Astrocyte (in vitro differentiated cells and primary cell): ENCODE measurements around the gene IMPDH1. TPM values are rescaled to one million over a fixed set of nuclear protein-coding genes. Genes with fewer than 3 reads are reported as not detected.

Experiments
- DNase-seq: peaks from one replicate; pipeline ENCODE4 v3.0.0-alpha.2; 2010; ENCODE audit warnings: low read depth
- FAIRE-seq: peaks from 2 replicates; lab custom pipeline; 2011; peaks lifted over from hg19 to GRCh38; lab: Jason Lieb, UNC
- H2AFZ ChIP-seq: 2 replicates; pipeline ENCODE4 v1.6.0; 2012; ENCODE audit warnings: low read depth, low read length, inconsistent platforms
- H3K27ac ChIP-seq: 2 replicates; pipeline ENCODE4 v1.5.1; 2011; ENCODE audit warnings: low read depth, low read length, inconsistent platforms
- H3K27me3 ChIP-seq: 2 replicates; pipeline ENCODE4 v1.6.0; 2011; ENCODE audit warnings: low read length, inconsistent platforms; ENCODE audit not compliant: insufficient read depth
- H3K36me3 ChIP-seq: 2 replicates; pipeline ENCODE4 v1.5.1; 2011; ENCODE audit warnings: low read length, inconsistent platforms; ENCODE audit not compliant: insufficient read depth
- H3K4me1 ChIP-seq: 2 replicates; pipeline ENCODE4 v1.5.1; 2011; ENCODE audit warnings: low read length, inconsistent platforms; ENCODE audit not compliant: insufficient read depth
- H3K4me2 ChIP-seq: 2 replicates; pipeline ENCODE4 v1.6.0; 2012; ENCODE audit warnings: low read length, inconsistent platforms
- H3K4me3 ChIP-seq: 2 replicates; pipeline ENCODE4 v1.5.1; 2011; ENCODE audit warnings: low read depth, mild to moderate bottlenecking, low read length, inconsistent platforms; ENCODE audit not compliant: insufficient read depth
- H3K79me2 ChIP-seq: 2 replicates; pipeline ENCODE4 v1.6.0; 2012; ENCODE audit warnings: mild to moderate bottlenecking, low read length, inconsistent platforms; ENCODE audit not compliant: insufficient read depth
- H3K9ac ChIP-seq: 2 replicates; pipeline ENCODE4 v1.6.0; 2012; ENCODE audit warnings: mild to moderate bottlenecking, low read length, inconsistent platforms
- H3K9me3 ChIP-seq: 2 replicates; pipeline ENCODE4 v1.5.1; 2012; ENCODE audit warnings: low read depth, mild to moderate bottlenecking, low read length, inconsistent platforms; ENCODE audit not compliant: insufficient read depth
- H4K20me1 ChIP-seq: 2 replicates; pipeline ENCODE4 v1.6.0; 2012; ENCODE audit warnings: low read length, inconsistent platforms; ENCODE audit not compliant: insufficient read depth
- H3K27ac Mint-ChIP-seq: one replicate; pipeline ENCODE4 v1.8.0; 2021; ENCODE audit warnings: mild to moderate bottlenecking, mixed read lengths; ENCODE audit not compliant: unreplicated experiment
- H3K27me3 Mint-ChIP-seq: one replicate; pipeline ENCODE4 v1.8.0; 2021; ENCODE audit warnings: low read depth, mixed read lengths; ENCODE audit not compliant: unreplicated experiment
- H3K36me3 Mint-ChIP-seq: one replicate; pipeline ENCODE4 v1.8.0; 2021; ENCODE audit warnings: low read depth, mixed read lengths; ENCODE audit not compliant: unreplicated experiment
- H3K4me1 Mint-ChIP-seq: one replicate; pipeline ENCODE4 v1.8.0; 2021; ENCODE audit warnings: low read depth, mixed read lengths; ENCODE audit not compliant: unreplicated experiment
- H3K4me3 Mint-ChIP-seq: one replicate; pipeline ENCODE4 v1.8.0; 2021; ENCODE audit warnings: mild to moderate bottlenecking, moderate library complexity, mixed read lengths; ENCODE audit not compliant: unreplicated experiment
- H3K9me3 Mint-ChIP-seq: one replicate; pipeline ENCODE4 v1.8.0; 2021; ENCODE audit warnings: mild to moderate bottlenecking, mixed read lengths; ENCODE audit not compliant: unreplicated experiment
- EZH2 ChIP-seq: IDR thresholded peaks from 2 replicates; pipeline ENCODE4 v1.6.1; 2012; ENCODE audit warnings: mild to moderate bottlenecking, low read length, inconsistent platforms; ENCODE audit not compliant: insufficient read depth
- total RNA-seq: library from RNA; stranded (reverse); gene quantifications from 2 replicates; pipeline ENCODE4 v1.2.1, GENCODE V29; 2021
- TF ChIP-seq, protein P1 (sequence below): IDR thresholded peaks from 2 replicates; pipeline ENCODE4 v1.5.1; 2011; ENCODE audit warnings: low read depth, mild to moderate bottlenecking, inconsistent platforms, low read length, moderate library complexity; ENCODE audit not compliant: insufficient read depth

IMPDH1 gene
- total RNA-seq, 1 donor from 2014 or later: 43.9 TPM

- Mint-ChIP-seq H3K4me3 (no peak overlapping the region), H3K27me3 (peaks cover 14% of the 10 kb centered on the region), H3K9me3 (peaks cover 9% of the 10 kb centered on the region), H3K4me1 (peaks cover 2% of the 10 kb centered on the region), H3K27ac (no peak overlapping the region), H3K36me3 (no peaks in the 10 kb centered on the region)
- no peak overlapping the region for H3K9ac ChIP-seq
- no peaks in the 10 kb centered on the region for H3K9me3 ChIP-seq
- no peak overlapping the region for H3K27ac ChIP-seq
- no peaks in the 10 kb centered on the region for H3K79me2 ChIP-seq
- H3K4me1 ChIP-seq: no peaks in the 10 kb centered on the region
- no peak for DNase-seq
- H3K4me3 ChIP-seq: no peak overlapping the region
- FAIRE-seq: no peak
- no peaks in the 10 kb centered on the region for H3K36me3 ChIP-seq
- no peak for TF ChIP-seq EZH2
- TF ChIP-seq, protein P1, sequence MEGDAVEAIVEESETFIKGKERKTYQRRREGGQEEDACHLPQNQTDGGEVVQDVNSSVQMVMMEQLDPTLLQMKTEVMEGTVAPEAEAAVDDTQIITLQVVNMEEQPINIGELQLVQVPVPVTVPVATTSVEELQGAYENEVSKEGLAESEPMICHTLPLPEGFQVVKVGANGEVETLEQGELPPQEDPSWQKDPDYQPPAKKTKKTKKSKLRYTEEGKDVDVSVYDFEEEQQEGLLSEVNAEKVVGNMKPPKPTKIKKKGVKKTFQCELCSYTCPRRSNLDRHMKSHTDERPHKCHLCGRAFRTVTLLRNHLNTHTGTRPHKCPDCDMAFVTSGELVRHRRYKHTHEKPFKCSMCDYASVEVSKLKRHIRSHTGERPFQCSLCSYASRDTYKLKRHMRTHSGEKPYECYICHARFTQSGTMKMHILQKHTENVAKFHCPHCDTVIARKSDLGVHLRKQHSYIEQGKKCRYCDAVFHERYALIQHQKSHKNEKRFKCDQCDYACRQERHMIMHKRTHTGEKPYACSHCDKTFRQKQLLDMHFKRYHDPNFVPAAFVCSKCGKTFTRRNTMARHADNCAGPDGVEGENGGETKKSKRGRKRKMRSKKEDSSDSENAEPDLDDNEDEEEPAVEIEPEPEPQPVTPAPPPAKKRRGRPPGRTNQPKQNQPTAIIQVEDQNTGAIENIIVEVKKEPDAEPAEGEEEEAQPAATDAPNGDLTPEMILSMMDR: no peak
- peaks cover 7% of the 10 kb centered on the region for H3K27me3 ChIP-seq
- H2AFZ ChIP-seq: no peak overlapping the region
- no peaks in the 10 kb centered on the region for H4K20me1 ChIP-seq
- no peak overlapping the region for H3K4me2 ChIP-seq
These were observed 36.2 kb downstream of the IMPDH1 start for GRCh38 chr7:128373606-128374005.

DNA sequence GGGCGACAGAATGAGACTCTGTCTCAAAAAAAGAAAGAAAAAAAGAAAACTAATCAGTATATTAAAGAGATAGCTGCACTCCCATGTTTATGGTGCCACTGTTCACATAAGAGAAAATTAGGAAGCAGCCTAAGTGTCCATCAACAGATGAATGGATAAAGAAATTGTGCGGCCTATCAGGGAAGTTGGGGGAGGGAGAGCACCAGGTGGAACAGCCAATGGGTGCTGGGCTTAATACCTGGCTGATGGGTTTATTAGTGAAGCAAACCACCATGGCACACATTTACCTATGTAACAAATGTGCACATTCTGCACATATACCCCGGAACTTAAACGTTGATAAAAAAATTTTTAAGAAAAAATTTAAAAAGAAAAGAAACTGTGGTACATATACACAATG is 39.3 kb downstream of the IMPDH1 start:
- Histone ChIP-seq H3K36me3 (no peaks in the 10 kb centered on the region), H3K27me3 (peaks cover 27% of the 10 kb centered on the region), H3K27ac (no peak overlapping the region), H4K20me1 (no peaks in the 10 kb centered on the region), H3K9me3 (no peaks in the 10 kb centered on the region), H3K9ac (no peak overlapping the region), H3K4me3 (no peak overlapping the region), H2AFZ (no peak overlapping the region), H3K79me2 (no peaks in the 10 kb centered on the region), H3K4me2 (no peak overlapping the region), H3K4me1 (no peaks in the 10 kb centered on the region)
- no peak for DNase-seq
- H3K27ac Mint-ChIP-seq: no peak overlapping the region
- TF ChIP-seq, protein P1: no peak
- no peak for TF ChIP-seq EZH2
- no peaks in the 10 kb centered on the region for H3K36me3 Mint-ChIP-seq
- FAIRE-seq: no peak
- H3K4me3 Mint-ChIP-seq: no peak overlapping the region
- no peaks in the 10 kb centered on the region for H3K4me1 Mint-ChIP-seq
- peaks cover 31% of the 10 kb centered on the region for H3K27me3 Mint-ChIP-seq
- H3K9me3 Mint-ChIP-seq: peaks cover 9% of the 10 kb centered on the region

- no peak for TF ChIP-seq EZH2
- TF ChIP-seq, protein P1: no peak
- no peak overlapping the region for H3K27ac Mint-ChIP-seq
- H3K4me1 Mint-ChIP-seq: peaks cover 5% of the 10 kb centered on the region
- H3K27me3 Mint-ChIP-seq: peaks cover 56% of the 10 kb centered on the region
- H3K9me3 Mint-ChIP-seq: no peaks in the 10 kb centered on the region
- no peaks in the 10 kb centered on the region for H3K4me1 ChIP-seq
- no peak overlapping the region for H2AFZ ChIP-seq
- no peak overlapping the region for H3K4me3 ChIP-seq
- no peak overlapping the region for H3K9ac ChIP-seq
- H3K4me3 Mint-ChIP-seq: no peak overlapping the region
- no peaks in the 10 kb centered on the region for H3K79me2 ChIP-seq
- H3K9me3 ChIP-seq: no peaks in the 10 kb centered on the region
- H3K27me3 ChIP-seq: peaks cover 55% of the 10 kb centered on the region
- no peaks in the 10 kb centered on the region for H3K36me3 Mint-ChIP-seq
- DNase-seq (no peak), FAIRE-seq (no peak)
- no peak overlapping the region for H3K4me2 ChIP-seq
- peaks cover 8% of the 10 kb centered on the region for H4K20me1 ChIP-seq
- H3K27ac ChIP-seq: no peak overlapping the region
- no peaks in the 10 kb centered on the region for H3K36me3 ChIP-seq
These were observed 42.8 kb downstream of the IMPDH1 start for GRCh38 chr7:128366986-128367385.
